GM04503 (cell line): ENCODE measurements around the gene FLNB.
A peak's percentile ranks its signal among the peaks of the same experiment; 100 is the strongest.

ENCODE experiments used
- DNase-seq: peaks from one replicate; pipeline ENCODE4 v3.0.0-alpha.2; 2012; ENCODE audit warnings: low read depth

FLNB gene

GRCh38 chr3:58109752-58110151 lies 101.5 kb downstream of the FLNB start:
- DNase-seq, result no peak

- DNase-seq, result no peak
Measured at GRCh38 chr3:58111513-58112184, 103.4 kb downstream of the FLNB start.

- DNase-seq, result no peak
Measured at GRCh38 chr3:58112185-58112535, 103.9 kb downstream of the FLNB start.

GRCh38 chr3:58115175-58115574 lies 107.0 kb downstream of the FLNB start:
- no peak for DNase-seq

GRCh38 chr3:58116161-58116955 lies 108.1 kb downstream of the FLNB start:
- no peak for DNase-seq

- no peak for DNase-seq
Measured at GRCh38 chr3:58116985-58117384, 108.8 kb downstream of the FLNB start.

GRCh38 chr3:58117561-58118181 lies 109.4 kb downstream of the FLNB start:
- peak; percentile 12 for DNase-seq

- no peak for DNase-seq
Measured at GRCh38 chr3:58119186-58119585, 111.0 kb downstream of the FLNB start.

- DNase-seq, result no peak
Measured at GRCh38 chr3:58120075-58120812, 112.0 kb downstream of the FLNB start.

GRCh38 chr3:58121183-58121582 lies 113.0 kb downstream of the FLNB start:
- no peak for DNase-seq

GRCh38 chr3:58122936-58123700 lies 114.9 kb downstream of the FLNB start:
- no peak for DNase-seq

GRCh38 chr3:58124387-58124786 lies 116.2 kb downstream of the FLNB start:
- no peak for DNase-seq

- DNase-seq, result no peak
Measured at GRCh38 chr3:58129041-58129770, 121.0 kb downstream of the FLNB start.

- DNase-seq, result no peak
Measured at GRCh38 chr3:58130591-58130990, 122.4 kb downstream of the FLNB start.

- DNase-seq, result no peak
Measured at GRCh38 chr3:58131101-58131825, 123.0 kb downstream of the FLNB start.

GRCh38 chr3:58132850-58133249 lies 124.6 kb downstream of the FLNB start:
- no peak for DNase-seq

GRCh38 chr3:58134468-58134867 lies 126.2 kb downstream of the FLNB start:
- DNase-seq, result no peak

GRCh38 chr3:58135712-58136543 lies 127.7 kb downstream of the FLNB start:
- no peak for DNase-seq

- no peak for DNase-seq
Measured at GRCh38 chr3:58137306-58137705, 129.1 kb downstream of the FLNB start.
